Osteocyte (in vitro differentiated cells): ENCODE data around the gene PKN3. TPM values are rescaled to one million over a fixed set of nuclear protein-coding genes. Genes with fewer than 3 reads are reported as not detected.
A peak's percentile ranks its signal among the peaks of the same experiment; 100 is the strongest.

Experiments
- DNase-seq: peaks from one replicate; pipeline ENCODE4 v3.0.0; 2021; ENCODE audit warnings: mixed read lengths; ENCODE audit not compliant: unreplicated experiment; ENCODE audit errors: extremely low spot score
- H3K27ac Mint-ChIP-seq: one replicate; pipeline ENCODE4 v1.8.0; 2021; ENCODE audit warnings: mild to moderate bottlenecking, mixed read lengths; ENCODE audit not compliant: unreplicated experiment
- H3K27me3 Mint-ChIP-seq: one replicate; pipeline ENCODE4 v1.8.0; 2021; ENCODE audit warnings: mixed read lengths; ENCODE audit not compliant: unreplicated experiment
- H3K36me3 Mint-ChIP-seq: one replicate; pipeline ENCODE4 v1.8.0; 2021; ENCODE audit warnings: mixed read lengths; ENCODE audit not compliant: unreplicated experiment
- H3K4me1 Mint-ChIP-seq: one replicate; pipeline ENCODE4 v1.8.0; 2021; ENCODE audit warnings: mixed read lengths; ENCODE audit not compliant: unreplicated experiment
- H3K4me3 Mint-ChIP-seq: one replicate; pipeline ENCODE4 v1.8.0; 2021; ENCODE audit warnings: mild to moderate bottlenecking, moderate library complexity, mixed read lengths; ENCODE audit not compliant: unreplicated experiment
- H3K9me3 Mint-ChIP-seq: one replicate; pipeline ENCODE4 v1.8.0; 2021; ENCODE audit warnings: mixed read lengths; ENCODE audit not compliant: unreplicated experiment
- CTCF ChIP-seq: fragments of 200-600 bp; sonication (generic); IDR thresholded peaks from 2 replicates; pipeline ENCODE4 v1.5.0; 2021; ENCODE audit warnings: antibody characterized with exemption, mild to moderate bottlenecking, moderate library complexity
- total RNA-seq: library from RNA; stranded (reverse); gene quantifications from 2 replicates; pipeline ENCODE4 v1.2.1, GENCODE V29; 2021

Gene PKN3
- total RNA-seq, 1 donor from 2014 or later = 7.5 TPM

- H3K27ac Mint-ChIP-seq = peak overlapping the region; percentile 53
- H3K4me1 Mint-ChIP-seq = peaks cover 24% of the 10 kb centered on the region
- H3K9me3 Mint-ChIP-seq = no peaks in the 10 kb centered on the region
- no peaks in the 10 kb centered on the region for H3K27me3 Mint-ChIP-seq
- no peak for TF ChIP-seq CTCF
- no peak for DNase-seq
- no peaks in the 10 kb centered on the region for H3K36me3 Mint-ChIP-seq
- H3K4me3 Mint-ChIP-seq = peak overlapping the region; percentile 81
Observed at GRCh38 chr9:128722380-128723351, 20.4 kb downstream of the PKN3 start.

GRCh38 chr9:128723352-128723865, 21.1 kb downstream of the PKN3 start:
- no peaks in the 10 kb centered on the region for H3K9me3 Mint-ChIP-seq
- H3K4me3 Mint-ChIP-seq = peak overlapping the region; percentile 81
- no peak for TF ChIP-seq CTCF
- peaks cover 24% of the 10 kb centered on the region for H3K4me1 Mint-ChIP-seq
- peak overlapping the region; percentile 62 for H3K27ac Mint-ChIP-seq
- H3K27me3 Mint-ChIP-seq = no peaks in the 10 kb centered on the region
- no peak for DNase-seq
- no peaks in the 10 kb centered on the region for H3K36me3 Mint-ChIP-seq

- no peaks in the 10 kb centered on the region for H3K36me3 Mint-ChIP-seq
- H3K27me3 Mint-ChIP-seq = no peaks in the 10 kb centered on the region
- peak within 1 kb of the TSS; percentile 81 for H3K4me3 Mint-ChIP-seq
- no peak for TF ChIP-seq CTCF
- H3K27ac Mint-ChIP-seq = peak within 1 kb of the TSS; percentile 76
- DNase-seq = peak; percentile 94
- H3K9me3 Mint-ChIP-seq = no peaks in the 10 kb centered on the region
- peaks cover 24% of the 10 kb centered on the region for H3K4me1 Mint-ChIP-seq
Observed at GRCh38 chr9:128723866-128724743, 21.8 kb downstream of the PKN3 start, which contains the start of gene ZDHHC12. Gene ZDHHC12 (minus strand): TSS chr9:128724127. CDS start chr9:128724093, 34 bp downstream.

GRCh38 chr9:128724744-128725211, 22.5 kb downstream of the PKN3 start:
- H3K27me3 Mint-ChIP-seq = no peaks in the 10 kb centered on the region
- H3K36me3 Mint-ChIP-seq = no peaks in the 10 kb centered on the region
- peaks cover 24% of the 10 kb centered on the region for H3K4me1 Mint-ChIP-seq
- H3K27ac Mint-ChIP-seq = peak overlapping the region; percentile 60
- H3K4me3 Mint-ChIP-seq = peak overlapping the region; percentile 81
- TF ChIP-seq CTCF = no peak
- no peaks in the 10 kb centered on the region for H3K9me3 Mint-ChIP-seq
- no peak for DNase-seq
